GM12875 (cell line): ENCODE results near the gene CCDC174.

Experiments
- H3K4me3 ChIP-seq: one replicate; pipeline ENCODE4 v1.5.1; 2011; ENCODE audit warnings: low read depth, low read length, control low read depth
- CTCF ChIP-seq: IDR thresholded peaks from 2 replicates; pipeline ENCODE4 v1.5.1; 2011; ENCODE audit warnings: low read depth, mild to moderate bottlenecking, control low read depth, inconsistent platforms, low read length, moderate library complexity, borderline replicate concordance; ENCODE audit not compliant: insufficient read depth

CCDC174 gene

GRCh38 chr3:14701676-14702075 is 50.1 kb downstream of the CCDC174 start:
- H3K4me3 ChIP-seq = no peak overlapping the region
- TF ChIP-seq CTCF = no peak

GRCh38 chr3:14703128-14703750 is 51.7 kb downstream of the CCDC174 start:
- no peak for TF ChIP-seq CTCF
- no peak overlapping the region for H3K4me3 ChIP-seq

GRCh38 chr3:14703791-14704190 is 52.2 kb downstream of the CCDC174 start:
- no peak overlapping the region for H3K4me3 ChIP-seq
- TF ChIP-seq CTCF = no peak

GRCh38 chr3:14706096-14706495 is 54.5 kb downstream of the CCDC174 start:
- TF ChIP-seq CTCF = no peak
- H3K4me3 ChIP-seq = no peak overlapping the region

GRCh38 chr3:14716591-14716990 is 65.0 kb downstream of the CCDC174 start:
- no peak overlapping the region for H3K4me3 ChIP-seq
- no peak for TF ChIP-seq CTCF

GRCh38 chr3:14717307-14717706 is 65.7 kb downstream of the CCDC174 start:
- TF ChIP-seq CTCF = no peak
- H3K4me3 ChIP-seq = no peak overlapping the region

- no peak for TF ChIP-seq CTCF
- H3K4me3 ChIP-seq = no peak overlapping the region
These were observed 67.0 kb downstream of the CCDC174 start for GRCh38 chr3:14718539-14718938.
